K562 treated with DMSO at 1 percent for 4 hours (cell line): ENCODE data around the gene CLVS2. TPM values are rescaled to one million over a fixed set of nuclear protein-coding genes. Genes with fewer than 3 reads are reported as not detected.

Experiments used
- total RNA-seq: library from RNA; unstranded; fragments of 300-600 nt; gene quantifications from 2 replicates; pipeline ENCODE4 v1.2.3, GENCODE V29; 2022; ENCODE audit not compliant: insufficient read depth

CLVS2 gene
- total RNA-seq, result not detected in 2 replicates

GRCh38 chr6:122995921-122996793 is at the start of gene CLVS2:
TSS of gene CLVS2 (plus strand) at chr6:122996235. CDS start at chr6:122997778, 1,543 bp downstream.

Other genes with a start within 250 kb of the CLVS2 start
- gene FABP7, start 216.5 kb upstream of the CLVS2 start, total RNA-seq, result not detected in 2 replicates
- 0.74 and 1.7 TPM in 2 replicates for gene SMPDL3A, start 207.0 kb upstream of the CLVS2 start, total RNA-seq